SKM-1 treated with dmso at 0.1 percent for 144 hours (cell line): ENCODE results near the gene MRPL43.
"Not testable (repeated sequence)": the region's sequence is repeated elsewhere in the genome, so short reads cannot be mapped to it uniquely, and the experiment has no call there.

Source experiments
- DNase-seq: peaks from one replicate; lab custom pipeline; 2025; ENCODE audit not compliant: unreplicated experiment; lab: John Stamatoyannopoulos, UW

Gene MRPL43

GRCh38 chr10:100983868-100984671 lies 3.2 kb downstream of the MRPL43 start:
- DNase-seq = no peak

- no peak for DNase-seq
Measured at GRCh38 chr10:100982916-100983830, 4.1 kb downstream of the MRPL43 start.

GRCh38 chr10:100981178-100981772 lies 6.0 kb downstream of the MRPL43 start:
- DNase-seq = no peak

- no peak for DNase-seq
Measured at GRCh38 chr10:100980711-100981110, 6.6 kb downstream of the MRPL43 start.

- DNase-seq = no peak
Measured at GRCh38 chr10:100980311-100980710, 7.0 kb downstream of the MRPL43 start.

GRCh38 chr10:100979791-100980272 lies 7.5 kb downstream of the MRPL43 start:
- no peak for DNase-seq

- no peak for DNase-seq
Measured at GRCh38 chr10:100978901-100979195, 8.4 kb downstream of the MRPL43 start.

GRCh38 chr10:100978121-100978900 lies 9.0 kb downstream of the MRPL43 start:
- no peak for DNase-seq

- no peak for DNase-seq
Measured at GRCh38 chr10:100977436-100977835, 9.9 kb downstream of the MRPL43 start.

GRCh38 chr10:100976906-100977305 lies 10.4 kb downstream of the MRPL43 start:
- no peak for DNase-seq

GRCh38 chr10:100975397-100975796 lies 11.9 kb downstream of the MRPL43 start:
- DNase-seq = not testable (repeated sequence)

GRCh38 chr10:100972904-100973535 lies 14.3 kb downstream of the MRPL43 start:
- DNase-seq = no peak

GRCh38 chr10:100972115-100972903 lies 15.0 kb downstream of the MRPL43 start:
- DNase-seq = no peak

GRCh38 chr10:100970914-100971811 lies 16.1 kb downstream of the MRPL43 start:
- no peak for DNase-seq

GRCh38 chr10:100970076-100970913 lies 17.0 kb downstream of the MRPL43 start:
- no peak for DNase-seq

- peak; percentile 28 for DNase-seq
Measured at GRCh38 chr10:100969187-100970075, 17.9 kb downstream of the MRPL43 start, which contains the start of gene SEMA4G. SEMA4G (plus strand) TSS chr10:100969504; CDS start chr10:100972913, 3,409 bp downstream.

- DNase-seq = no peak
Measured at GRCh38 chr10:100968863-100969186, 18.5 kb downstream of the MRPL43 start.
